K562 (cell line): ENCODE data around the gene NEK2. TPM values are rescaled to one million over a fixed set of nuclear protein-coding genes. Genes with fewer than 3 reads are reported as not detected.

Experiments used
- CBFA2T2 ChIP-seq: fragments of 450-650 bp; conservative IDR thresholded peaks from 2 replicates; pipeline ENCODE4 v1.6.1; 2017; ENCODE audit warnings: mild to moderate bottlenecking
- CCAR2 ChIP-seq: fragments of 200-400 bp; formaldehyde crosslinking; IDR thresholded peaks from 2 replicates; pipeline ENCODE4 v1.6.1; 2017; ENCODE audit warnings: mild to moderate bottlenecking, low read depth, low read length
- CHD7 ChIP-seq: fragments of 200-600 bp; sonication (generic); IDR thresholded peaks from one replicate; pipeline ENCODE4 v1.6.1; 2012; ENCODE audit warnings: mild to moderate bottlenecking, low read depth, low read length, inconsistent platforms
- ETS2 ChIP-seq: IDR thresholded peaks from 2 replicates; pipeline ENCODE4 v1.6.1; 2016; ENCODE audit warnings: borderline replicate concordance, missing genetic modification characterization, mild to moderate bottlenecking, moderate library complexity, missing compliant biosample characterization; ENCODE audit not compliant: poor library complexity, severe bottlenecking
- HIVEP1 ChIP-seq: fragments of 250-450 bp; sonication (Bioruptor Pico); IDR thresholded peaks from 2 replicates; pipeline ENCODE4 v1.4.0; 2020; ENCODE audit warnings: mild to moderate bottlenecking
- HOMEZ ChIP-seq: fragments of 250-450 bp; sonication (Bioruptor Pico); IDR thresholded peaks from 2 replicates; pipeline ENCODE4 v1.4.0; 2020; ENCODE audit warnings: mild to moderate bottlenecking, moderate library complexity
- MTA2 ChIP-seq: fragments of 450-650 bp; IDR thresholded peaks from 2 replicates; pipeline ENCODE4 v1.6.1; 2016; ENCODE audit warnings: low read depth
- NBN ChIP-seq: fragments of 450-650 bp; IDR thresholded peaks from 2 replicates; pipeline ENCODE4 v1.6.1; 2016; ENCODE audit warnings: low read depth, mild to moderate bottlenecking
- NONO ChIP-seq, 2 experiments: fragments of 200-400 bp in 1 of 2; fragments of 450-650 bp in 1 of 2; formaldehyde crosslinking in 1 of 2; IDR thresholded peaks; 2 replicates each; pipeline ENCODE4 v1.6.1; 2017; ENCODE audit warnings: low read depth in 2 of 2, mild to moderate bottlenecking in 2 of 2, moderate library complexity in 2 of 2, low read length in 1 of 2
- SUPT5H ChIP-seq: fragments of 450-650 bp; IDR thresholded peaks from 2 replicates; pipeline ENCODE4 v1.6.1; 2016
- TRIM24 ChIP-seq, 2 experiments: fragments of 450-650 bp; IDR thresholded peaks; 2 replicates each; pipeline ENCODE4 v1.6.1; 2016
- USF1 ChIP-seq: sonication (generic); formaldehyde crosslinking; IDR thresholded peaks from 2 replicates; pipeline ENCODE4 v1.9.0; 2022; ENCODE audit warnings: mild to moderate bottlenecking, missing genetic modification reagents
- ZC3H4 ChIP-seq: sonication (generic); formaldehyde crosslinking; IDR thresholded peaks from 2 replicates; pipeline ENCODE4 v1.9.0; 2021; ENCODE audit warnings: missing genetic modification reagents, borderline replicate concordance
- ZNF23 ChIP-seq: fragments of 250-450 bp; sonication (Bioruptor Pico); IDR thresholded peaks from 2 replicates; pipeline ENCODE4 v1.4.0; 2020; ENCODE audit warnings: mild to moderate bottlenecking
- ZNF232 ChIP-seq: sonication (generic); formaldehyde crosslinking; IDR thresholded peaks from 2 replicates; pipeline ENCODE4 v1.8.0; 2022; ENCODE audit warnings: mild to moderate bottlenecking, missing genetic modification reagents
- ZNF384 ChIP-seq: IDR thresholded peaks from 2 replicates; pipeline ENCODE4 v1.6.1; 2012; ENCODE audit warnings: low read depth, low read length, improper control_type of control experiment
- ZNF431 ChIP-seq: sonication (generic); formaldehyde crosslinking; IDR thresholded peaks from 2 replicates; pipeline ENCODE4 v1.8.0; 2022; ENCODE audit warnings: mild to moderate bottlenecking, missing genetic modification reagents
- polyA plus RNA-seq, 8 experiments: library from polyadenylated mRNA; depleted of rRNA in 4 of 8; stranded (reverse) in 5 of 8; unstranded in 3 of 8; fragments of >200 nt; fragmentation: Nextera tagmentation in 2 of 8; fragmentation: Illumina TruSeq in 1 of 8; extraction: Ambion mirVana in 2 of 8; extraction: Trizol in 1 of 8; gene quantifications; 2 replicates each; pipeline versions ENCODE4 v1.2.1 to v1.2.3, GENCODE V29; 2011 to 2014; ENCODE audit warnings: inconsistent platforms in 1 of 8, missing spikeins in 1 of 8
- total RNA-seq, 7 experiments: library from RNA; depleted of rRNA in 6 of 7; stranded (reverse); fragments of >200 nt in 6 of 7; fragmentation: Illumina TruSeq in 2 of 7; extraction: Trizol in 2 of 7; gene quantifications; 2 replicates each; pipeline versions ENCODE4 v1.2.1 to v1.2.3, GENCODE V29; 2011 to 2021; ENCODE audit warnings: low replicate concordance in 1 of 7

The NEK2 gene
- total and polyA plus RNA-seq, 9 of the 15 experiments (the other 6 are each of a cell fraction or from before 2014, with no cell fraction given), result 30.0 to 74.7 (median 66.4) TPM

- TF ChIP-seq CHD7 (no peak), MTA2 (peak; percentile 66), TRIM24 (IDR thresholded peaks at IDR 0.05) (0 out of 4 replicates have a peak, but pooled peaks of 1 of the 2 experiments have one; percentile 24), CBFA2T2 (peak; percentile 91), SUPT5H (no peak), ETS2 (tag) (no peak), ZNF431 (CRISPR knock-in tag) (no peak), HOMEZ (CRISPR knock-in tag) (no peak), USF1 (CRISPR knock-in tag) (no peak), NBN (no peak), ZNF384 (no peak), HIVEP1 (CRISPR knock-in tag) (no peak), ZNF232 (CRISPR knock-in tag) (no peak), ZNF23 (CRISPR knock-in tag) (no peak), ZC3H4 (CRISPR knock-in tag) (no peak), NONO (IDR thresholded peaks at IDR 0.05; ENCODE audit: low read depth in 2 of 2, low read length in 1 of 2) (no peak; a peak in 1 of 4 replicates), CCAR2 (no peak)
Observed at GRCh38 chr1:211613951-211614350, 61.5 kb downstream of the NEK2 start (continued).
